RWPE1 (cell line): Measurements from ENCODE around the gene MYO18A.

Source experiments
- CTCF ChIA-PET: fragments of 350-600 bp; sonication (Branson Sonifier 250); formaldehyde crosslinking; extraction: SDS; loops from one replicate; lab custom pipeline; 2021; lab: Yijun Ruan, JAX
- POLR2A ChIA-PET: fragments of 400-600 bp; formaldehyde crosslinking; extraction: SDS; loops from one replicate; lab custom pipeline; 2020; ENCODE audit warnings: antibody characterized with exemption; ENCODE audit not compliant: low non-redundant PET; lab: Yijun Ruan, JAX
- DNase-seq: peaks from one replicate; pipeline ENCODE4 v3.0.0; 2012; ENCODE audit warnings: low spot score
- H3K27ac ChIP-seq: fragments of 450-650 bp; 2 replicates; pipeline ENCODE4 v1.5.1; 2017
- CTCF ChIP-seq: fragments of 450-650 bp; conservative IDR thresholded peaks from 2 replicates; pipeline ENCODE4 v1.5.1; 2017; ENCODE audit warnings: low read depth, mild to moderate bottlenecking

The MYO18A gene

GRCh38 chr17:29116804-29117753 is 63.1 kb downstream of the MYO18A start:
- CTCF ChIA-PET, result interaction anchor here (0.5 to 3.2 kb wide), 25 partner anchors 11 to 206 kb away, joined by 3 to 30 read pairs (median 4); no protein-coding TSS in a partner anchor
- peak overlapping the region; percentile 37 for H3K27ac ChIP-seq
- POLR2A ChIA-PET, result no interaction called here
- peak; percentile 56 for DNase-seq
- peak; percentile 86 for TF ChIP-seq CTCF

- peak overlapping the region; percentile 37; the same call in 1 of the 2 replicates for H3K27ac ChIP-seq
- POLR2A ChIA-PET, result no interaction called here
- peak; percentile 42 for TF ChIP-seq CTCF
- DNase-seq, result peak; percentile 64
- CTCF ChIA-PET, result interaction anchor here (0.6 to 3.2 kb wide), 23 partner anchors 8 to 182 kb away, joined by 3 to 30 read pairs (median 4); no protein-coding TSS in a partner anchor
These were observed 64.0 kb downstream of the MYO18A start for GRCh38 chr17:29115961-29116803.

GRCh38 chr17:29115435-29115834 is 64.8 kb downstream of the MYO18A start:
- CTCF ChIA-PET, result interaction anchor here (0.6 to 3.2 kb wide), 4 partner anchors 8 to 150 kb away, joined by 3 to 30 read pairs (median 4); no protein-coding TSS in a partner anchor
- 0 out of 2 replicates have a peak overlapping the region, but pooled peaks have one; percentile 4 for H3K27ac ChIP-seq
- POLR2A ChIA-PET, result no interaction called here
- no peak for DNase-seq
- TF ChIP-seq CTCF, result no peak

GRCh38 chr17:29114141-29114540 is 66.1 kb downstream of the MYO18A start:
- ChIA-PET POLR2A (no interaction called here), CTCF (interaction anchor here (0.6 to 2.1 kb wide), 4 partner anchors 10 to 165 kb away, joined by 3 to 8 read pairs (median 6); no protein-coding TSS in a partner anchor)
- TF ChIP-seq CTCF, result no peak
- no peak for DNase-seq
- H3K27ac ChIP-seq, result 0 out of 2 replicates have a peak overlapping the region, but pooled peaks have one; percentile 14

- POLR2A ChIA-PET, result no interaction called here
- no peak for TF ChIP-seq CTCF
- H3K27ac ChIP-seq, result peak overlapping the region; percentile 14; the same call in 1 of the 2 replicates
- CTCF ChIA-PET, result interaction anchor here (0.6 to 2.3 kb wide), 6 partner anchors 11 to 194 kb away, joined by 3 to 36 read pairs (median 6); no protein-coding TSS in a partner anchor
- no peak for DNase-seq
These were observed 66.9 kb downstream of the MYO18A start for GRCh38 chr17:29113334-29113733.
